GM12892 (cell line): ENCODE measurements around the gene FBXL12.

Source experiments
- POLR2A ChIP-seq: IDR thresholded peaks from 2 replicates; pipeline ENCODE4 v1.6.1; 2011; ENCODE audit warnings: low read depth, low read length, control low read depth
- POLR2AphosphoS5 ChIP-seq: IDR thresholded peaks from 2 replicates; pipeline ENCODE4 v1.6.1; 2011; ENCODE audit warnings: low read depth, low read length, control low read depth
- TAF1 ChIP-seq: IDR thresholded peaks from 2 replicates; pipeline ENCODE4 v1.6.1; 2011; ENCODE audit warnings: low read depth, mild to moderate bottlenecking, control low read depth, low read length, borderline replicate concordance

DNA sequence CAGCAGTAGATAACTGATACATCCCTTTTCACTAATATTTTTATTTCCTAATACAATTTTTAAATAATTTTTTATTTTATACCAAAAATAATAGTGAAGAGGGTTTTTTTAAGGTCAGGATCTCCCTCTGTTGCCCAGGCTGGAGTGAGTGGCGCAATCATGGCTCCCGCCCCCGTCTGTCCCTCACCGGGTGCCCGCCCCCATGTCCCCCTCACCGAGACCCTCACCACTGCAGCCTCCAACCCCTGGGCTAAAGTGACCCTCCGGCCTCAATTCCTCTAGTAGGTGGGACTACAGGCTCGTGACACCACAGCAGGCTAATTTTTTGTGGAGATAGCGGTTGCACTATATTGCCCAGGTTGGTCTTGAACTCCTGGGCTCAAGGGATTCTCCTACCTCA, 32.5 kb downstream of the FBXL12 start:
- TF ChIP-seq POLR2A (no peak), TAF1 (no peak), POLR2AphosphoS5 (no peak)
